Liver (tissue), 3 donors: Measurements from ENCODE around the gene CEBPG.

Source experiments
- GABPA ChIP-seq, 2 donors: IDR thresholded peaks in 1 of 2; conservative IDR thresholded peaks in 1 of 2; 2 replicates each; pipeline ENCODE4 v1.6.1; 2016; ENCODE audit warnings: antibody characterized with exemption in 2 of 2, mild to moderate bottlenecking in 1 of 2, moderate library complexity in 1 of 2
- JUND ChIP-seq, 2 donors: IDR thresholded peaks; 2 replicates each; pipeline ENCODE4 v1.6.1; 2016; ENCODE audit warnings: antibody characterized with exemption in 2 of 2
- RAD21 ChIP-seq, 2 donors: IDR thresholded peaks; 2 replicates each; pipeline ENCODE4 v1.6.1; 2016; ENCODE audit warnings: antibody characterized with exemption in 2 of 2, mild to moderate bottlenecking in 2 of 2
- YY1 ChIP-seq: IDR thresholded peaks from 2 replicates; pipeline ENCODE4 v1.6.1; 2016; ENCODE audit warnings: antibody characterized with exemption, mild to moderate bottlenecking
- ZBTB33 ChIP-seq: IDR thresholded peaks from 2 replicates; pipeline ENCODE4 v1.6.1; 2016; ENCODE audit warnings: antibody characterized with exemption
- TF ChIP-seq, protein P1 (sequence below): fragments of 150-350 bp; IDR thresholded peaks from 2 replicates; pipeline ENCODE4 v1.5.1; 2017; ENCODE audit warnings: improper control_type of control experiment, low read depth, low read length; ENCODE audit not compliant: missing input control
- donor health status: healthy.
- donor health status: healthy.

DNA sequence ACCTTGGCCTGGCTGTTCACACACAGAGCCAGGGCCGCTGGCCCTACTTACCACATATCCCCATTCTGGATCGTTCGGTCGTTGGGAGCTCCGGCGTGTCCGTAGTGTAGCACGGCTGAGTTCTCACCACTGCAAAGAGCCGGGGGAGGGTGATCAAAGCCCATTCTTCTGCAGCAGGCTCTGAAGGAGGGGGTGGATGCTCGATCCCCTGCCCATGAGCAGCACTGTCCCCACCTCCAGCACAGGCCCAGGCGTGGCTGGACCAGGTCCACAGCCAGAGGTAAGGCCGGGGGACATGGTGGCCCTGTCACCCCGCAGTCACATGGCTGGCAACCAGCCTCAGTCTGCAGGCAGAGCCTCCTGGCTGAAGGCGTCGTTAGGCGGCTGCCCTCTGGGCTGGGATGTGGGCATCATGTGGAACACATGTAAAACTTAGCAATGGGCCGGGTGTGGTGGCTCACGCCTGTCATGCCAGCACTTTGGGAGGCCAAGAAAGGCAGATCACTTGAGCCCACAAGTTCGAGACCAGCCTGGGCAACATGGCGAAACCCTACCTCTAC, 38.2 kb downstream of the CEBPG start:
- TF ChIP-seq, protein P1, sequence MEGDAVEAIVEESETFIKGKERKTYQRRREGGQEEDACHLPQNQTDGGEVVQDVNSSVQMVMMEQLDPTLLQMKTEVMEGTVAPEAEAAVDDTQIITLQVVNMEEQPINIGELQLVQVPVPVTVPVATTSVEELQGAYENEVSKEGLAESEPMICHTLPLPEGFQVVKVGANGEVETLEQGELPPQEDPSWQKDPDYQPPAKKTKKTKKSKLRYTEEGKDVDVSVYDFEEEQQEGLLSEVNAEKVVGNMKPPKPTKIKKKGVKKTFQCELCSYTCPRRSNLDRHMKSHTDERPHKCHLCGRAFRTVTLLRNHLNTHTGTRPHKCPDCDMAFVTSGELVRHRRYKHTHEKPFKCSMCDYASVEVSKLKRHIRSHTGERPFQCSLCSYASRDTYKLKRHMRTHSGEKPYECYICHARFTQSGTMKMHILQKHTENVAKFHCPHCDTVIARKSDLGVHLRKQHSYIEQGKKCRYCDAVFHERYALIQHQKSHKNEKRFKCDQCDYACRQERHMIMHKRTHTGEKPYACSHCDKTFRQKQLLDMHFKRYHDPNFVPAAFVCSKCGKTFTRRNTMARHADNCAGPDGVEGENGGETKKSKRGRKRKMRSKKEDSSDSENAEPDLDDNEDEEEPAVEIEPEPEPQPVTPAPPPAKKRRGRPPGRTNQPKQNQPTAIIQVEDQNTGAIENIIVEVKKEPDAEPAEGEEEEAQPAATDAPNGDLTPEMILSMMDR = no peak
- no peak for TF ChIP-seq YY1
- TF ChIP-seq GABPA (IDR thresholded peaks at IDR 0.05 in 1 of 2, conservative IDR thresholded peaks at IDR 0.05 in 1 of 2) = no peak
- TF ChIP-seq RAD21 (IDR thresholded peaks at IDR 0.05) = no peak
- no peak for TF ChIP-seq ZBTB33
- no peak for TF ChIP-seq JUND (IDR thresholded peaks at IDR 0.05)
